Panc1 (cell line): Measurements from ENCODE around the gene PRTFDC1. TPM values are rescaled to one million over a fixed set of nuclear protein-coding genes. Genes with fewer than 3 reads are reported as not detected.
"Not testable (repeated sequence)": the region's sequence is repeated elsewhere in the genome, so short reads cannot be mapped to it uniquely, and the experiment has no call there.

Source experiments
- ATAC-seq: fragments of 200-7000 bp; cut with Tn5 transposase; 2 replicates; pipeline ENCODE4 v1.9.1; 2020; ENCODE audit warnings: mild to moderate bottlenecking, moderate library complexity
- BruUV-seq: library from RNA; stranded (reverse); fragments of 400-500 nt; replicated peaks from 2 replicates; lab custom pipeline; 2021; lab: Mats Ljungman, UMichigan
- CTCF ChIA-PET: fragments of 300-600 bp; sonication (Branson Sonifier 250); formaldehyde crosslinking; loops from one replicate; lab custom pipeline; 2022; ENCODE audit warnings: antibody characterized with exemption; lab: Charles Lee
- POLR2A ChIA-PET: fragments of 300-600 bp; sonication (Branson Sonifier 250); formaldehyde crosslinking; loops from one replicate; lab custom pipeline; 2022; ENCODE audit warnings: antibody characterized with exemption; lab: Charles Lee
- DNase-seq: peaks from one replicate; pipeline ENCODE4 v3.0.0-alpha.2; 2010; ENCODE audit warnings: low read depth, low spot score
- H3K27ac ChIP-seq: 2 replicates; pipeline ENCODE4 v1.5.1; 2011; ENCODE audit warnings: mild to moderate bottlenecking, low read length, inconsistent platforms
- H3K27me3 ChIP-seq: fragments of 200-500 bp; sonication (Bioruptor generic); 2 replicates; pipeline ENCODE4 v1.6.0; 2014; ENCODE audit warnings: low read length, inconsistent platforms; ENCODE audit not compliant: control insufficient read depth, insufficient read depth
- H3K36me3 ChIP-seq: fragments of 200-500 bp; sonication (Bioruptor generic); 2 replicates; pipeline ENCODE4 v1.5.1; 2014; ENCODE audit warnings: inconsistent platforms, mild to moderate bottlenecking, low read length, moderate library complexity; ENCODE audit not compliant: control insufficient read depth, insufficient read depth
- H3K4me1 ChIP-seq: 2 replicates; pipeline ENCODE4 v1.5.1; 2011; ENCODE audit warnings: inconsistent platforms, mild to moderate bottlenecking, low read length, moderate library complexity; ENCODE audit not compliant: control insufficient read depth, insufficient read depth
- H3K4me3 ChIP-seq, 2 experiments: 2 replicates each; pipeline ENCODE4 v1.5.1; 2011 to 2012; ENCODE audit warnings: low read depth in 2 of 2, low read length in 2 of 2, mild to moderate bottlenecking in 2 of 2, inconsistent platforms in 1 of 2, moderate library complexity in 1 of 2
- H3K9me3 ChIP-seq: fragments of 200-500 bp; sonication (Bioruptor generic); 2 replicates; pipeline ENCODE4 v1.5.1; 2014; ENCODE audit warnings: low read depth, mild to moderate bottlenecking, inconsistent platforms, low read length, moderate library complexity; ENCODE audit not compliant: control insufficient read depth, insufficient read depth
- POLR2AphosphoS5 ChIP-seq: IDR thresholded peaks from 2 replicates; pipeline ENCODE4 v1.6.1; 2012; ENCODE audit warnings: mild to moderate bottlenecking, low read depth, low read length, moderate library complexity
- SIN3A ChIP-seq: IDR thresholded peaks from 2 replicates; pipeline ENCODE4 v1.6.1; 2012; ENCODE audit warnings: low read depth, mild to moderate bottlenecking, low read length, moderate library complexity, borderline replicate concordance; ENCODE audit not compliant: insufficient read depth
- TCF7L2 ChIP-seq: IDR thresholded peaks from 2 replicates; pipeline ENCODE4 v1.6.1; 2011; ENCODE audit warnings: mild to moderate bottlenecking, low read depth, low read length, inconsistent platforms
- in situ Hi-C: cut with HindIII; loops from 2 replicates; pipeline ENCODE4 v1.10.0; 2016; ENCODE audit warnings: low sequenced_read_pairs, low pct_unique_long_range_greater_than_20kb
- intact Hi-C: fragments of 100-400 bp; cut with micrococcal nuclease; formaldehyde crosslinking; loops from one replicate; pipeline ENCODE4 v1.10.0; 2022; ENCODE audit not compliant: unreplicated experiment
- total RNA-seq: library from RNA; stranded (reverse); gene quantifications from one replicate; pipeline ENCODE4 v1.2.1, GENCODE V29; 2021; ENCODE audit not compliant: unreplicated experiment
- TF ChIP-seq, protein P1 (sequence below), 2 experiments: IDR thresholded peaks; 2 replicates each; pipeline ENCODE4 v1.6.1; 2011 to 2012; ENCODE audit warnings: low read depth in 2 of 2, control low read depth in 1 of 2, low read length in 1 of 2, mild to moderate bottlenecking in 1 of 2, moderate library complexity in 1 of 2; ENCODE audit not compliant: insufficient read depth in 1 of 2
- TF ChIP-seq, protein P2 (sequence below): fragments of 450-650 bp; IDR thresholded peaks from 2 replicates; pipeline ENCODE4 v1.5.1; 2017; ENCODE audit warnings: mild to moderate bottlenecking

The PRTFDC1 gene
- total RNA-seq, 1 experiment from 2014 or later = 3.0 TPM

DNA sequence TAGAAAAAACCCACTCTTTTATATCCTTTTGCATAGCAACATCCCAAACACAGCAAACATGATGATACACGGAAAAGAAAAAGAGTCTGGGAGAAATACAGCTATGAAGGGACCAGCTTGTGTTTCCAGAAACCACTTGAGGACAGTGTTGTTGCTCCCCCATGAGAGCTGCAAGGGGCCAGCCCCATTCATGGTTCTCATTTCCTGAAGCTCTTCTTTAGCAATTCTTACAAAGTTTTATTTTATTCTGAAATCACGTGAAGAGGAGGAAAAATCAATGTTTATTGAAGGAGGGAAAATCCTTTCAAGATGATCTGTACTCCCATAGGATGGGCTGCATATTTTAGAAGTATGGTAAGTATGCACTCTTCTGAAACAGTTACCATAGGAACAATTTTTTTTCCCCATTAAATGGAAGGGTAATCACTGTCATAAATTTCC lies 17.5 kb upstream of the PRTFDC1 start:
- CTCF ChIA-PET = no interaction called here
- in situ Hi-C loops (no loop called here), intact Hi-C loops (no loop called here)
- TF ChIP-seq, protein P1, sequence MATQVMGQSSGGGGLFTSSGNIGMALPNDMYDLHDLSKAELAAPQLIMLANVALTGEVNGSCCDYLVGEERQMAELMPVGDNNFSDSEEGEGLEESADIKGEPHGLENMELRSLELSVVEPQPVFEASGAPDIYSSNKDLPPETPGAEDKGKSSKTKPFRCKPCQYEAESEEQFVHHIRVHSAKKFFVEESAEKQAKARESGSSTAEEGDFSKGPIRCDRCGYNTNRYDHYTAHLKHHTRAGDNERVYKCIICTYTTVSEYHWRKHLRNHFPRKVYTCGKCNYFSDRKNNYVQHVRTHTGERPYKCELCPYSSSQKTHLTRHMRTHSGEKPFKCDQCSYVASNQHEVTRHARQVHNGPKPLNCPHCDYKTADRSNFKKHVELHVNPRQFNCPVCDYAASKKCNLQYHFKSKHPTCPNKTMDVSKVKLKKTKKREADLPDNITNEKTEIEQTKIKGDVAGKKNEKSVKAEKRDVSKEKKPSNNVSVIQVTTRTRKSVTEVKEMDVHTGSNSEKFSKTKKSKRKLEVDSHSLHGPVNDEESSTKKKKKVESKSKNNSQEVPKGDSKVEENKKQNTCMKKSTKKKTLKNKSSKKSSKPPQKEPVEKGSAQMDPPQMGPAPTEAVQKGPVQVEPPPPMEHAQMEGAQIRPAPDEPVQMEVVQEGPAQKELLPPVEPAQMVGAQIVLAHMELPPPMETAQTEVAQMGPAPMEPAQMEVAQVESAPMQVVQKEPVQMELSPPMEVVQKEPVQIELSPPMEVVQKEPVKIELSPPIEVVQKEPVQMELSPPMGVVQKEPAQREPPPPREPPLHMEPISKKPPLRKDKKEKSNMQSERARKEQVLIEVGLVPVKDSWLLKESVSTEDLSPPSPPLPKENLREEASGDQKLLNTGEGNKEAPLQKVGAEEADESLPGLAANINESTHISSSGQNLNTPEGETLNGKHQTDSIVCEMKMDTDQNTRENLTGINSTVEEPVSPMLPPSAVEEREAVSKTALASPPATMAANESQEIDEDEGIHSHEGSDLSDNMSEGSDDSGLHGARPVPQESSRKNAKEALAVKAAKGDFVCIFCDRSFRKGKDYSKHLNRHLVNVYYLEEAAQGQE (IDR thresholded peaks at IDR 0.05; ENCODE audit: insufficient read depth in 1 of 2, low read depth in 2 of 2, low read length in 1 of 2) = no peak
- TF ChIP-seq, protein P2, sequence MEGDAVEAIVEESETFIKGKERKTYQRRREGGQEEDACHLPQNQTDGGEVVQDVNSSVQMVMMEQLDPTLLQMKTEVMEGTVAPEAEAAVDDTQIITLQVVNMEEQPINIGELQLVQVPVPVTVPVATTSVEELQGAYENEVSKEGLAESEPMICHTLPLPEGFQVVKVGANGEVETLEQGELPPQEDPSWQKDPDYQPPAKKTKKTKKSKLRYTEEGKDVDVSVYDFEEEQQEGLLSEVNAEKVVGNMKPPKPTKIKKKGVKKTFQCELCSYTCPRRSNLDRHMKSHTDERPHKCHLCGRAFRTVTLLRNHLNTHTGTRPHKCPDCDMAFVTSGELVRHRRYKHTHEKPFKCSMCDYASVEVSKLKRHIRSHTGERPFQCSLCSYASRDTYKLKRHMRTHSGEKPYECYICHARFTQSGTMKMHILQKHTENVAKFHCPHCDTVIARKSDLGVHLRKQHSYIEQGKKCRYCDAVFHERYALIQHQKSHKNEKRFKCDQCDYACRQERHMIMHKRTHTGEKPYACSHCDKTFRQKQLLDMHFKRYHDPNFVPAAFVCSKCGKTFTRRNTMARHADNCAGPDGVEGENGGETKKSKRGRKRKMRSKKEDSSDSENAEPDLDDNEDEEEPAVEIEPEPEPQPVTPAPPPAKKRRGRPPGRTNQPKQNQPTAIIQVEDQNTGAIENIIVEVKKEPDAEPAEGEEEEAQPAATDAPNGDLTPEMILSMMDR = no peak
- TF ChIP-seq POLR2AphosphoS5 = no peak
- no peak for TF ChIP-seq TCF7L2
- Histone ChIP-seq H3K4me1 (no peaks in the 10 kb centered on the region), H3K36me3 (no peaks in the 10 kb centered on the region), H3K4me3 (no peak overlapping the region), H3K27me3 (no peaks in the 10 kb centered on the region), H3K27ac (no peak overlapping the region), H3K9me3 (no peaks in the 10 kb centered on the region)
- ATAC-seq (no peak), DNase-seq (no peak)
- POLR2A ChIA-PET = no interaction called here
- no TSS peak for BruUV-seq

DNA sequence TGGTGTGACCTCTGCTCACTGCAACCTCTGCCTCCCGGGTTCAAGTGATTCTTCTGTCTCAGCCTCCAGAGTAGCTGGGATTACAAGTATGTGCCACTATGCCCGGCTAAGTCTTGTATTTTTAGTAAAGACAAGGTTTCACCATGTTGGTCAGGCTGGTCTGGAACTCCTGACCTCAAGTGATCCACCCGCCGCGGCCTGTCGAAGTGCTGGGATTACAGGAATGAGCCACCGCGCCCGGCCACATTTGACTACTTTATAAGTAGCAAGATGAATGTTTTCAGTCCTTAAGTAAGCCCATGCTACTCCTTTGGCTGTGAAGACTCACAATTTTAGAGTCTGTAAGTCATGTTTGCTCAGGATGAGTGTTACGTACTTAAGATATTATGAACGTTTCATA lies 16.5 kb upstream of the PRTFDC1 start:
- in situ Hi-C loops, DNase-seq, H3K9me3 ChIP-seq, BruUV-seq, H3K4me3 ChIP-seq, POLR2A ChIA-PET, intact Hi-C loops, CTCF ChIA-PET, ATAC-seq, H3K4me1 ChIP-seq, H3K27ac ChIP-seq, H3K36me3 ChIP-seq, H3K27me3 ChIP-seq: not testable (repeated sequence)

DNA sequence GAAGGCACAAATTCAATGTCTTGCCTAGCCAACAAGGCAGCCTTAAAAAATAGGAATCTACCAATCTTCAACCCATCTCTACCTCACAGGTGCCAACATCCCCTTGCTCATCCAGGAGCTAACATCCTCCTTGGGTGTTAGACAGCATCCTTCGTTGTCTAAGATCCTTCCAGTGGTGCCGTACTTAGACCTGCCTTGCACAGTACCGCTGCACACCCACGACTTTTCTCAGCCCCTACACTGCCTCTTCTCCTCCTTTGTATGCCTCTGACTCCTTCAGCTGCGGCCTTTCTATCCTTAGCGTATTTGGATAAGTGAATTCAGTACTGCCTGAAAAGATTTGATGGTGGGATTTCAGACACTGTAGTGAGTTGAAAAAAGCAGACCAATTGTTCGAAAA lies 15.9 kb upstream of the PRTFDC1 start:
- DNase-seq (no peak), ATAC-seq (no peak)
- Histone ChIP-seq H3K4me3 (no peak overlapping the region), H3K36me3 (no peaks in the 10 kb centered on the region), H3K27ac (no peak overlapping the region), H3K27me3 (no peaks in the 10 kb centered on the region), H3K4me1 (no peaks in the 10 kb centered on the region), H3K9me3 (no peaks in the 10 kb centered on the region)
- TF ChIP-seq, protein P2 = no peak
- TF ChIP-seq SIN3A = no peak
- no peak for TF ChIP-seq POLR2AphosphoS5
- TF ChIP-seq TCF7L2 = no peak
- TF ChIP-seq, protein P1 (IDR thresholded peaks at IDR 0.05; ENCODE audit: insufficient read depth in 1 of 2, low read depth in 2 of 2, low read length in 1 of 2) = no peak
- no TSS peak for BruUV-seq
- in situ Hi-C loops (no loop called here), intact Hi-C loops (no loop called here)
- CTCF ChIA-PET = no interaction called here
- POLR2A ChIA-PET = no interaction called here
